GM13977 (cell line): ENCODE results near the gene AP1S1.

Experiments used
- DNase-seq: peaks from one replicate; pipeline ENCODE4 v3.0.0; 2012; ENCODE audit warnings: low spot score
- in situ Hi-C: fragments of 300-500 bp; cut with MboI; formaldehyde crosslinking; loops from one replicate; pipeline ENCODE4 v1.12.0; 2022; ENCODE audit warnings: low sequenced_read_pairs, low pct_unique_long_range_greater_than_20kb, mixed read lengths, inconsistent platforms; ENCODE audit not compliant: unreplicated experiment
- TF ChIP-seq, protein P1 (sequence below): IDR thresholded peaks from 2 replicates; pipeline ENCODE4 v1.5.1; 2012; ENCODE audit warnings: mild to moderate bottlenecking, control low read depth; ENCODE audit not compliant: insufficient read depth; ENCODE audit errors: extremely low read depth, missing control alignments

AP1S1 gene

DNA sequence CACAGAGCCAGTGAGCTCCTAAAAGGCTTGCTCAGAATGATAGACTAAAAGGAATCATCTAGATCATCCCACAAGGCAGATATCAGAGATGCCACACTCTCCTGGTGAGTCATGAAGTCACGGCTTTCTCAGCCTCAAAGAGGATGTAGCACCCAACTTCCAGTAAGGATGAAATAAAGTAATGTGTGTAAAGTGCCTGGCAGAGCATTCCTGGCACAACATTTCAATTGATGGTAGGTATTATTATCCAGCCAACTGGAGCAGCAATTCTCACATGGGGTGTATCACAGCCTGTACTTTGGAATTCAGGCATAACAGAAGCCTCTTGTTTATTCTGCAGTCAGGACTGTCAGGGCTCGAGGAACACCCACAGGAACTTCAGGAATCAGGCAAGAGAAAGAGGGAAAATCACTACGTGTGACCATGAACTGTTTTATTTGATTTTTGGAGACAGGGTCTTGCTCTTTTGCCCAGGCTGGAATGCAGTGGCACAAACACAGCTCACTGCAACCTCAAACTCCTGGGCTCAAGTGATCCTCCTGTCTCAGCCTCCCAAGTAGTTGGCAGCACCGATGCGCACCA lies 31.1 kb downstream of the AP1S1 start:
- TF ChIP-seq, protein P1, sequence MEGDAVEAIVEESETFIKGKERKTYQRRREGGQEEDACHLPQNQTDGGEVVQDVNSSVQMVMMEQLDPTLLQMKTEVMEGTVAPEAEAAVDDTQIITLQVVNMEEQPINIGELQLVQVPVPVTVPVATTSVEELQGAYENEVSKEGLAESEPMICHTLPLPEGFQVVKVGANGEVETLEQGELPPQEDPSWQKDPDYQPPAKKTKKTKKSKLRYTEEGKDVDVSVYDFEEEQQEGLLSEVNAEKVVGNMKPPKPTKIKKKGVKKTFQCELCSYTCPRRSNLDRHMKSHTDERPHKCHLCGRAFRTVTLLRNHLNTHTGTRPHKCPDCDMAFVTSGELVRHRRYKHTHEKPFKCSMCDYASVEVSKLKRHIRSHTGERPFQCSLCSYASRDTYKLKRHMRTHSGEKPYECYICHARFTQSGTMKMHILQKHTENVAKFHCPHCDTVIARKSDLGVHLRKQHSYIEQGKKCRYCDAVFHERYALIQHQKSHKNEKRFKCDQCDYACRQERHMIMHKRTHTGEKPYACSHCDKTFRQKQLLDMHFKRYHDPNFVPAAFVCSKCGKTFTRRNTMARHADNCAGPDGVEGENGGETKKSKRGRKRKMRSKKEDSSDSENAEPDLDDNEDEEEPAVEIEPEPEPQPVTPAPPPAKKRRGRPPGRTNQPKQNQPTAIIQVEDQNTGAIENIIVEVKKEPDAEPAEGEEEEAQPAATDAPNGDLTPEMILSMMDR: no peak
- DNase-seq: no peak
- in situ Hi-C loops: no loop called here

DNA sequence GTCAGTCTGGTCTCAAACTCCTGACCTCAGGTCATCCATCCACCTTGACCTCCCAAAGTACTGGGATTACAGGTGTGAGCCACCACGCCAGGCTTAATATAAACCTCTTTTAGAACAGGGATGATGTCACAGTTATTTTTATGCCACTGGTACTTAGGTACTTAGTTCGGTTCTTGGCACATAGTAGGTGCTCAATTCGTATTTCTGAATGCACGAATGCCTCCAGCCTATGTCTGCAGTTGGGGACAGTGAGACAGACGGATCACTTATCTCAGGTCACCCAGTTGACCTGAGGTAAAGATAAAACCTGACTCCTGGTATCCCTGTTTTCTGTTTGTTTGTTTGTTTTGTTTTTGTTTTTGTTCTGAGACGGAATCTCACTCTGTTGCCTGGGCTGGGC lies 31.9 kb downstream of the AP1S1 start:
- in situ Hi-C loops: no loop called here
- no peak for DNase-seq
- TF ChIP-seq, protein P1: no peak

DNA sequence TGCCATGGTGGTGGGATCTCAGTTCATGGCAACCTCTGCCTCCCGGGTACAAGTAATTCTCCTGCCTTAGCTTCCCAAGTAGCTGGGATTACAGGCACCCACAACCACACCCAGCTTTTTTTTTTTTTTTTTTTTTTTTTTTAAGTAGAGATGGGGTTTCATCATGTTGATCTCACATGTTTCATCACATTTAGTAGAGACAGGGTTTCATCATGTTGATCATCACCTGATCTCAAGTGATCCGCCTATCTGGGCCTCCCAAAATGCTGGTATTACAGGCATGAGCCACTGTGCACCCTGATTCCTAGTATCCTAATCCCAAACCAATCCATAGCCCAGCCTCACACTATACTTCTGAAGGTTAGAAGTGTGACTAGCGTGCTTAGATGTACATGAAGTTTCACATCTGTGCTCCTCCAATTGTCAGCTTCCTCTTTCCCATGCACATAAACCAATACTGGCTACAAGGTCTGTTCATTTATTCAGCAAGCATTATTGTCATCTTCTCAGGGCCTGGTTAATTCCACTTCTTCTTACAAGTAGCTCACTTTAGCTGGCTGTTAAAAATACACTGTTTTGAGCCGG lies 32.7 kb downstream of the AP1S1 start:
- TF ChIP-seq, protein P1: no peak

DNA sequence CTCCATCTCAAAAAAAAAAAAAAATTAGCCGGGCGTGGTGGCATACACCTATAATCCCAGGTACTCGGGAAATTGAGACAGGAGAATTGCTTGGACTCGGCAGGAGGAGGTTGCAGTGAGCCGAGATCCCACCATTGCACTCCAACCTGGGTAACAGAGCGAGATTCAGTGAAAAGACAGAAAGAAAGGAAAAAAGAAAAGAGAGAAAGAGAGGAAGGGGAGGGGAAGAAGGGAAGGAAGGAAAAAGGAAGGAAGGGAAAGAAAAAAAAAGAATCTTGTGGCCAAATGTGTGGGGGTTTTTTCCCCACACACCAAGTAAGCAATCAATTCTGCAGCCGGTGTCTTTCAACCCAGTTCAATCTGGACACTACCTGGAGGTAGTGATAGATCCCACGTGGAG lies 34.8 kb downstream of the AP1S1 start:
- no peak for DNase-seq
- TF ChIP-seq, protein P1: no peak
- in situ Hi-C loops: no loop called here

More for the DNA sequence above, 32.7 kb downstream of the AP1S1 start:
- no peak for DNase-seq
- in situ Hi-C loops: no loop called here

DNA sequence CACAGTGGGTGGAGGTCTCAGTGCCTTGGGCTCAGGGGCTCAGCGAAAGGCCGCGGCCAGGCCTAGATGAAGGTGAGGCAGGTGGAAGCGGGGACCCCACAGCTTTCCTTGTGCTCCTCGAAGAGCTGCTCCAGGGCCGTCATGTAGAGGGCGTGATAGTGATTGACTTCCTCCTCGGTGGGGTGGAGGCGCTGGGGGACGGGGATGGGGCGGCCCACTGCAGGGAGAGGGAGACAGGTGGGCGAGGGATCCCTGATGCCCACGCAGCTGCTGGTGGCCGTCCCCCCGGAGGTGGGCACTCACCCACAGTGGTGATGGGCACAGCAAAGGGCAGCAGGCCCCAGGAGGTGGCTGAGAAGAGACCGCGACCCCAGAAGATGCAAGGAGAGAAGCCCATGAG lies 41.6 kb downstream of the AP1S1 start:
- in situ Hi-C loops: no loop called here
- TF ChIP-seq, protein P1: no peak
- DNase-seq: no peak

DNA sequence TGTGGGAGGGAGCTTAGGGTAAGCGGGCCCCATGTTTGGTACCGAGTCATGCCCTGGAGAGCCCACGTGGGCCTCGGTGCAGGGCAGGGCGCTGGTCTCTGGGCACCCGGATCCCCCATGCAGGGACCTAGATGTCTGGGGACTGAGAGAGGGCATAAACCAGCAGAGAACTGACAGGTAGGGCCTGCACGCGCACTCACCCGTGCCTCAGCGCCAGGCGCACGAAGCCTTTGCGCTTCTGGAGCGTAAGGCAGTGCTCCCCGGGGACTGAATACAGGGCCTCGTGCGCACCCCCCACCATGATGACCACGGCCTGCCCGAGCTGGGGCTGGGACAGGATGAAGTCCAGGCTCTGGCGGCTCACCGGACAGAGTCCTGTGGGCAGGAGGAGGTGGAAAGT lies 43.7 kb downstream of the AP1S1 start:
- DNase-seq: no peak

More for the DNA sequence above, 43.7 kb downstream of the AP1S1 start:
- in situ Hi-C loops: no loop called here
- TF ChIP-seq, protein P1: no peak
